ENCODE results near the gene CDK1.

Gene CDK1

DNA sequence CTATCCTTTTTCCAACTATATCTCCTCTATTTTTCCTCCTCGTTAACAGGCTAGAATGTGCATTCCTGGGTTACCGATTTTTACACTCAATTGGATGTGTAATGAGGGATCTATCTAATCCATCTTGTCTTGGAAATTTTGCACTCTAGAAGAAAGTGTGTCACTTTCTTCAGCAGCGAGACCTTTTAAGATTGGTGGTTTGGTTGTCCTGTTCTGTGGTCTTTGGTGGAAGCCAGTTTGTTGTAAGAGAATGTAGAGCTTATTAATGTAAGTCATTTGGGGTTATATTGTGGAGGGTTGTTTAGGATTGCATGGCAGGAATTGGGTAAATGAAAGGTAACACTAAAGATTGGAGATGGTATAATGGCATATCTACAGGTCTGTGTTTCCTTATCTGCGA is 16.7 kb downstream of the CDK1 start:
- Mint-ChIP-seq H3K27me3 (no peaks in the 10 kb centered on the region), H3K9me3 (no peaks in the 10 kb centered on the region), H3K36me3 (ENCODE audit: low read depth) (no peaks in the 10 kb centered on the region), H3K27ac (no peak overlapping the region), H3K4me3 (no peak overlapping the region), H3K4me1 (ENCODE audit: low read depth) (no peaks in the 10 kb centered on the region)
- intact Hi-C loops (cut with micrococcal nuclease) = no loop called here

DNA sequence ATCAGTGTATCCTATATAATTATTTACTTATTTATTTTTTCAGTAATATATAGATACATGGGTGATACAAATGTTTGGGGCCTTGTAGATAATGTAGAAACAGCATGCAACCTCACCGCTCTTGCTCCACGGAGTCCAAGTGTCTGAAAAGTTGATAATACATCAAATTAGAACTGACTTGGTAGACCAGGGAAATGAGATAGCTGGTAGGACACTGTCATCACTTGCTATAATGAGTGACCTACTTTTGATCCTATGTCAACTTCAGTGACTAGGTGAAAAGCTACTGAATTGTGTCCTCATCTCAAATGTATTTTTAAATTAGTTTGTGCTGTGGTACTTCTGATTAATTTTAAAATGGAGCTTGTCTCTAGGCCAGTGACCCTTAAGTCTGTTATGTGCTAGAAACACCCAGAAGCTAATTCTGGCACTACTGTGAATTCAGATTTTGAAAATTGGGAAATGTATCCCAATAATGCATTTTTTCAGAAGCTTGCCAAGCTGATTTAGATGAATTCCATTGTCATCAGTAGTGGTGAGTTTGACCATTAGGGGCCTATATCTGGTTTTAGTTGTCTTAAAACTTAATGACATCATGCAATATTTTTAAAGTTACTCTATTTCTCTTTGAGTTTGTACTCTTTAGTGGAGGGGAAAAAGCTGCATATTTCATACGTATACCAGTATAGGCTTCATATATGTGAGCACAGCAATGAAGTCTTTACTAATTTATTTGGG is 17.4 kb downstream of the CDK1 start:
- Mint-ChIP-seq H3K36me3 (ENCODE audit: low read depth) (no peaks in the 10 kb centered on the region), H3K9me3 (no peaks in the 10 kb centered on the region), H3K27ac (no peak overlapping the region), H3K4me3 (no peak overlapping the region), H3K27me3 (no peaks in the 10 kb centered on the region), H3K4me1 (ENCODE audit: low read depth) (no peaks in the 10 kb centered on the region)
- intact Hi-C loops (cut with micrococcal nuclease) = no loop called here

DNA sequence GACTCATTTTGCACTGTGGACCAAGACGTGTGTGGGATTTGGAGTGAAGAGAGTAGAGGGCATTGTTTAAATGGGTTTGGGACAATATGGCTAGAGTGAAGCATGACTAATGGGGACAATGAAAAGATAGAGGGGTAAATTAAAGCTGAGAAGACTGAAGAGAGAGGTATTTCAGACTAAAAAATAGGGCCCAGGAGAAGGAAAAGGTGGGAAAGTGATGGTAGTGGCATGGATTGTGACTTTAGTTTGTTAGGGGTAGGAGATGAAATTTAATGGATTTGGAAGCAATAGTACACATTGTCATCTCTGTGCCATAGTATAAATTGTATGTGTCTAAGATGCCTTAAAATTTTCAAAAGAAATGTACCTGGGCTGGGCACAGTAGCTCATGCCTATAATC is 18.2 kb downstream of the CDK1 start:
- H3K4me1 Mint-ChIP-seq (ENCODE audit: low read depth) = no peaks in the 10 kb centered on the region
- intact Hi-C loops (cut with micrococcal nuclease) = no loop called here
- no peaks in the 10 kb centered on the region for H3K9me3 Mint-ChIP-seq
- no peak overlapping the region for H3K27ac Mint-ChIP-seq
- no peaks in the 10 kb centered on the region for H3K36me3 Mint-ChIP-seq (ENCODE audit: low read depth)
- no peak overlapping the region for H3K4me3 Mint-ChIP-seq
- no peaks in the 10 kb centered on the region for H3K27me3 Mint-ChIP-seq

DNA sequence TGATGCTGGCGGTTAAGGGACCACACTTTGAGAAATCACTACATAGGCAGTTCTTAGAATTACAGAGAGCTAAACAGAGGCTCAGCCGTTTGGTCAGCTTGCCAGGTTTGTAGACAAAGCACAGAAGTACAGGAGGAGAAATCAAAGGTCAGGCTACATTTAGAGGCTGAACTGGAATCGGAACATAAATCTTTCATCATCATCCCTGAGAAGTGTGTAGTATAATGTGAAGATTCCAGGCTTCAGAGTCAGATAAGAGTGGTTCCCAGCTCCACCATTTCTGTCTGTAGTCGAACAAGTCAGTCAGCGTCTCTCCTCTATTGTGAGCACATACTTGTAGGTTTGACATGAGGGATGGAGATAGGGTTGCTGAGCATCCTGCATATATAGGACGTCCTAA is 18.9 kb downstream of the CDK1 start:
- Mint-ChIP-seq H3K4me3 (no peak overlapping the region), H3K36me3 (ENCODE audit: low read depth) (no peaks in the 10 kb centered on the region), H3K4me1 (ENCODE audit: low read depth) (no peaks in the 10 kb centered on the region), H3K27ac (no peak overlapping the region), H3K9me3 (no peaks in the 10 kb centered on the region), H3K27me3 (no peaks in the 10 kb centered on the region)
- intact Hi-C loops (cut with micrococcal nuclease) = no loop called here

DNA sequence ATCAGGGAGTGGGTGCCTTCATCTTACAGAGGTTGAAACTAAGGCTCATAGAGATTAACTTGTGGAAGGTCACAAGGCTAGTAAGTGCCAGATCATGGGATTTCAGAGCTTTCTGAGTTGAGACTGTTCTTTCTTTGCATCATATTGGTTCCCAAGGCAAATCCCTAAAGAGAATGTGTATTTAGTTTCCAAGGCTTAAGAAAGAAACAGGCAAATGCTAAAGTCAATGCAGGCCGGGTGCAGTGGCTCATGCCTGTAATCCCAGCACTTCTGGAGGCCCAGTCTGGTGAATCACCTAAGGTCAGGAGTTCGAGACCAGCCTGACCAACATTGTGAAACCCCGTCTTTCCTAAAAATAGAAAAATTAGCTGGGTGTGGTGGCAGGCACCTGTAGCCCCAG is 19.8 kb downstream of the CDK1 start:
- Mint-ChIP-seq H3K4me3 (no peak overlapping the region), H3K36me3 (ENCODE audit: low read depth) (no peaks in the 10 kb centered on the region), H3K9me3 (no peaks in the 10 kb centered on the region), H3K27ac (no peak overlapping the region), H3K27me3 (no peaks in the 10 kb centered on the region), H3K4me1 (ENCODE audit: low read depth) (peaks cover under 1% of the 10 kb centered on the region)
- intact Hi-C loops (cut with micrococcal nuclease) = no loop called here

DNA sequence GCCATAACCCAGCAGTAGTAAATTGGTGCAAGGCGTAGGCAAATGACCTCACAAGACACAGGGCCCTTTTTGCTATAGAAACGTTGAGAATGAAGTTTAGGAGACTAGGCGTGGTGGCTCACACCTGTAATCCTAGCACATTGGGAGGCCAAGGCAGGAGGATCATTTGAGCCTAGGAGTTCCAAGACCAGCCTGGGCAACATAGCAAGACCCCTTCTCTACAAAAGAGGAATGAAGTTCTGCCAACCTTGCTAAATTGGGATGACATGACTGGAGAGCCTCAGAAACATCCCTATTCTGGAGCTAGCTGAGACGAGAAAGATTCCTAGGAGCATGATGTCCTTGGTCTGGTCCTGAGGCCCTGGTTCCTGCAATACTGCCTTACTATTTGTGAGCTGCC is 20.6 kb downstream of the CDK1 start:
- Mint-ChIP-seq H3K4me3 (no peak overlapping the region), H3K27me3 (no peaks in the 10 kb centered on the region), H3K4me1 (ENCODE audit: low read depth) (peaks cover 6% of the 10 kb centered on the region), H3K36me3 (ENCODE audit: low read depth) (no peaks in the 10 kb centered on the region), H3K9me3 (no peaks in the 10 kb centered on the region), H3K27ac (no peak overlapping the region)
- intact Hi-C loops (cut with micrococcal nuclease) = no loop called here

DNA sequence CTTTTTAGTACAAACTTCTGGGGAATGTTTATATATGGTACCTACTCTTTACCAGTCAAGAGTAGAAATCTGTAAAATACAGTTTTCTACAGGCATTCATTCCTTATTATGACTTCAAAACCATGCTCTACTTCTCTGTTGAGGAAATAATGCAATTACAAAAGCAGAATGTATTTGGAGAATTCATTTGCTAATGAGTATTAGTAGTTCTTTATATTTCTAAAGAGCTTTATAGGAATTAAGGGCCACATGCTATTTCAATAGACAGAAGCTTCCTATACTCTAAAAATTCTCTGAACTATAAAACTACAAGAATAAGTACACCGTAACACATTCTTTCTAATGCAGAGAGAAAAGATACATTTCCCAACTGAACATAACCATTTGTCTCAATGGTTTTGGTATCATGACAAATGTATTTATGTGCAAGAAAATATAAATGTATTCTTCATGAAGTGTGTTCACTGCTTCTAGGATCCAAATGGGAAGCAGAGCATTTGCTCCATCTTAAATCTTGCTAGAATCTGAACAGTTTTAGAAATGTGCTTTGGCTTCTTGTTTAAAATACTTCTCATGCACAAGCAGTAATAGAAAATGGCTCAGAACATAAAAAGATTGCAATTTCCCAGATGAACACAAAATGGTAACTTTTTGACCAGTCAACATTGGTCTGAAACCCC is 21.8 kb downstream of the CDK1 start:
- peaks cover 6% of the 10 kb centered on the region for H3K4me1 Mint-ChIP-seq (ENCODE audit: low read depth)
- no peak overlapping the region for H3K27ac Mint-ChIP-seq
- H3K9me3 Mint-ChIP-seq = no peaks in the 10 kb centered on the region
- H3K4me3 Mint-ChIP-seq = no peak overlapping the region
- no peaks in the 10 kb centered on the region for H3K27me3 Mint-ChIP-seq
- no peaks in the 10 kb centered on the region for H3K36me3 Mint-ChIP-seq (ENCODE audit: low read depth)
- intact Hi-C loops (cut with micrococcal nuclease) = no loop called here

DNA sequence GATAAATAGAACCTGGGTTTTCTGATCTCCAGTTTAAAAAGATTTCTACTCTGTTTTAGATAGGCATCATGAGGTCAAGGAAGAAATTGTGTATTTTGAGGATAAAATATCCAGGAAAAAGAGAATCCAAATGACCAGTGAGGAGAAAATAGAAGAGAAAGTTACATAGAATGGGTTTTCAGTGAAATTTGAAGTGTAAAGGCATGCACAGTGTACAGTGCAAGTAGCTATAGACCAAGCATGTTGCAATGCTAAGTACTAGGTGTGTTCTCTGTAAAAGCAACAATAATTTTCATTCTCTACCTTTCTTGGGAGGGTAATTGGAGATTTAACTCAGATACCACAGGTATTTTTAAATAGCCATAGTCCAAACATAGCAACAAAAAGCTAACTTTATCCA is 22.6 kb downstream of the CDK1 start:
- Mint-ChIP-seq H3K36me3 (ENCODE audit: low read depth) (no peaks in the 10 kb centered on the region), H3K27me3 (no peaks in the 10 kb centered on the region), H3K4me3 (no peak overlapping the region), H3K9me3 (no peaks in the 10 kb centered on the region), H3K4me1 (ENCODE audit: low read depth) (peaks cover 6% of the 10 kb centered on the region), H3K27ac (no peak overlapping the region)
- intact Hi-C loops (cut with micrococcal nuclease) = no loop called here

DNA sequence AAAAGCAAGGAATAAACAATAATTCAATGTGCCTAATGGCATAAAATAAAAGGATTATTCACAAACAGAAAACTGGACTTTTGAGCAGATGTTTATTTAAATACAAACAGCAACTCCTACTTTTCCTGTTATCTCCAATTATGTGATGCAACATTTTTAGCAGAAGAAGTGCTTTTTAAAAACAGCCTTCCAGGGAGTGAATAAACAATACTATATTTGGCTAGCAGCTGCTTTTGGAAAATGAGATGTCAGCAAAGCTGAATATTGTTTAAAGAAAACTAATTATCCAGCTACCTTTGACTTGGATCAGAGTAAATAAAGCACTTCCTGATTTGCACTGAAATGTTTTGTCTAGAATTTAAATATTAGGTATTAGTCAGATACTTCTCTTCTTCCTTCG is 23.2 kb downstream of the CDK1 start:
- Mint-ChIP-seq H3K4me3 (no peak overlapping the region), H3K27me3 (no peaks in the 10 kb centered on the region), H3K36me3 (ENCODE audit: low read depth) (no peaks in the 10 kb centered on the region), H3K9me3 (no peaks in the 10 kb centered on the region), H3K27ac (no peak overlapping the region), H3K4me1 (ENCODE audit: low read depth) (peaks cover 6% of the 10 kb centered on the region)
- intact Hi-C loops (cut with micrococcal nuclease) = no loop called here

DNA sequence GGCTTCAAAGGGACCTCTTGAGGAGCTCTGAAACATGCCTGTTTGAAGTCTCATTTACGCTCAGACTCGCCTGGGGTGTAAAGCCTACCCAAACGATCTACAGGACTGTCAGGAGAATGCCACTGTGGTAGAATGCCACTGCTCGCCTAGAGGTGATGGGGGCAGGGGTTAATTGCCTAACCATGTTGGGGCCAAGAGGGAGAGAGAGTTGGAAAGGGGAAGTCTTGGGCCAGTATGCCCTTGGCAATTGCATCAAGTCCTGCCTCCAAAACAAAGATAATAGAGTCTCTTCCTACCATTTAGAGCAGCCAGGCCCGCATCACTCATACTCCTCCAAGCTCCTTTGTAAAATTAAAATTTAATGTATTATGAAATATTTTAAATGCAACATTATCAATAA is 25.2 kb downstream of the CDK1 start:
- H3K9me3 Mint-ChIP-seq = no peaks in the 10 kb centered on the region
- H3K36me3 Mint-ChIP-seq (ENCODE audit: low read depth) = no peaks in the 10 kb centered on the region
- peaks cover 9% of the 10 kb centered on the region for H3K4me1 Mint-ChIP-seq (ENCODE audit: low read depth)
- H3K27ac Mint-ChIP-seq = no peak overlapping the region
- no peaks in the 10 kb centered on the region for H3K27me3 Mint-ChIP-seq
- intact Hi-C loops (cut with micrococcal nuclease) = no loop called here
- no peak overlapping the region for H3K4me3 Mint-ChIP-seq

DNA sequence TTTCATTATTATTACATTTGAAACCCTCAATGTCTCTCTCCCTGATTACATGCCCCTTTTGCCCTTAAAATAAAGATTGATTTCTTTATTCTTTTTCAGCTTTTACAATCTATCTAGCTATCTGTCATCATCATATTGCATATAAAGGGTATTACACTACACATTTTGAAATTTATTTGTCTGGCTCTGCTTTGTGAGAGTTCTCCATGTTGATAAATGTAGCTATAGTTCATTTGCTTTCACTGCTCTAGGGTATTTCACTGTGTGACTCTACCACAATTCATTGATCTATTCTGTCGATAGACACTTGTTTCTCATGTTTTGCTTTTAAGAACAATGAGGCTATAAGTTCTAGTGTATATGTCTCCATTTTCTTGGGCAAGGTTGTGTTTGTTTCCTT is 25.6 kb downstream of the CDK1 start:
- intact Hi-C loops (cut with micrococcal nuclease) = no loop called here
- H3K9me3 Mint-ChIP-seq = no peaks in the 10 kb centered on the region
- no peak overlapping the region for H3K27ac Mint-ChIP-seq
- H3K27me3 Mint-ChIP-seq = no peaks in the 10 kb centered on the region
- H3K4me1 Mint-ChIP-seq (ENCODE audit: low read depth) = peaks cover 13% of the 10 kb centered on the region
- no peak overlapping the region for H3K4me3 Mint-ChIP-seq
- H3K36me3 Mint-ChIP-seq (ENCODE audit: low read depth) = no peaks in the 10 kb centered on the region

DNA sequence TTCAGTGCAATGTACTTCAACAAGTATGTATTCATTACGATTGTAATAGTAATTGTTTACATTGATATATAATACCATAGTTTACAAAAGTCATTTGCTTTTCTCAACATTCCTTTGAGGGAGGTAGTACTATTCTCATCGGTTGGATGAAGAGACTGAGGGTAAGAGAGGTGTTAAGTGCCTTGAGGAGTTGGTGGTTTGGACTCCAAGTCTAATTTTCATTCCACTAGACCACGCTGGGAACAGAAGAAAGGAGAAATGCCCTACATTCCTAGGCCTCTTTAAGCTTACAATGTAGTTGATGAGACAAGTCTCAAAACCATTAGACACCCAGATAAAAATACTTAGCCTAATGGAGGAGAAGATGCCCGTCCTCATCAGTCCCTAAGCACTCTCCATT is 28.6 kb downstream of the CDK1 start:
- Mint-ChIP-seq H3K27me3 (no peaks in the 10 kb centered on the region), H3K9me3 (no peaks in the 10 kb centered on the region), H3K27ac (no peak overlapping the region), H3K4me3 (no peak overlapping the region), H3K36me3 (ENCODE audit: low read depth) (no peaks in the 10 kb centered on the region), H3K4me1 (ENCODE audit: low read depth) (peaks cover 34% of the 10 kb centered on the region)
- intact Hi-C loops (cut with micrococcal nuclease) = no loop called here

DNA sequence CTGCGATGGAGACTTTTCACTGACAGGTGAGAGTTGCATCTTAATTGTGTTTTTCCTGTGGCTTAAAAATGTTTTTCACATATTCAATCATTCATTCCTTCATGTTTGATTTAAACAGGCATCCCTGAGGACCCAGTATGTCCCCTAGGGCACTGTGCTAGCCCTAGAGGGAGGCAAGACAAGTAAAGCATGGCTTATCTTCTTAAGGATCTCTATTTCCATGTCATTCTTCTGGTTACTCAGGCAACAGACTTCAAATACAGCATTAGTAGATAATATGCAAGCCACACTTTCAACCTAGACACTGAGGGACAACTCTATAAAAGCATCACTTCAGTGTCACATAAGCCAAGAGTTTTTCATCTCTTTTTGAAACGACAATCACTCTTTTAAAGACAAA is 29.2 kb downstream of the CDK1 start:
- H3K27ac Mint-ChIP-seq = no peak overlapping the region
- H3K27me3 Mint-ChIP-seq = no peaks in the 10 kb centered on the region
- H3K4me1 Mint-ChIP-seq (ENCODE audit: low read depth) = peaks cover 34% of the 10 kb centered on the region
- intact Hi-C loops (cut with micrococcal nuclease) = no loop called here
- no peaks in the 10 kb centered on the region for H3K9me3 Mint-ChIP-seq
- no peaks in the 10 kb centered on the region for H3K36me3 Mint-ChIP-seq (ENCODE audit: low read depth)
- no peak overlapping the region for H3K4me3 Mint-ChIP-seq

DNA sequence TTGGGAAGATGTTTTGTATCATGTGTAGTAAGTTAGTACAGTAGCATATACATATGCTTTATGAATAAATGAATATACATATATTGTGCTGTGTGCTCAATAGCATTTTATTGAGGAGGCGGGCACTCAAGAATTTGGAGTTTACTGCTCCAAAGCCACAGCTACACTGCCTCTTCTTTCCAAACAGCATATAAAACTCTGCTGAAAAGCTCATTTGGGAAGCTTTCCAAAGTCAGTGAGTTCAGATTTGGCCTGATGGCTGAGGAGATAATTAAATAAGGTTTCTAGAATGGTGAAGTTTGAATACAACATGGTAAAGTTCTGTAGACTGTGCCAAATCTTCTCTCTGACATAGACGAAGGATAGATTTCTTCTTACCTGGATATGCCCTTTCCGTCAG is 29.8 kb downstream of the CDK1 start:
- H3K27me3 Mint-ChIP-seq = no peaks in the 10 kb centered on the region
- no peak overlapping the region for H3K27ac Mint-ChIP-seq
- intact Hi-C loops (cut with micrococcal nuclease) = no loop called here
- no peak overlapping the region for H3K4me3 Mint-ChIP-seq
- H3K9me3 Mint-ChIP-seq = no peaks in the 10 kb centered on the region
- H3K36me3 Mint-ChIP-seq (ENCODE audit: low read depth) = no peaks in the 10 kb centered on the region
- H3K4me1 Mint-ChIP-seq (ENCODE audit: low read depth) = peaks cover 33% of the 10 kb centered on the region

DNA sequence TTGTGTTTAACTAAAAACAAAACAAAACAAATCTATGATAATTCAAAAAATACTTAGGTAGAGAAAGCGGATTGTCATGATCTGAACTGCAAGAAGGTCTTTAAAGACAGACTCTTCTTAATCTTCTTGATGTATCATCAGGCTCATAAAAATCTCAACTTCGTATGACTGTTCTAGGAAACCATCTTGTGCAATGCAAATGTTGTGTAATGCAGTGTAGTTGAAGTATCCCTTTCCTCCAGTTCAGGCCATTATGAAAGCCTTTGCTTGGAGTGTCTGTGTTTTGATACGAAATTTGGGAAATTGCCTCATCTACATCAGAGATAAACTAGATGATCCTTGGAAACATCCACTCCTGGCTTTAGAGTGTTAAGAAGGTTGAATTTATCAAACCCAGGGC is 30.9 kb downstream of the CDK1 start:
- Mint-ChIP-seq H3K4me3 (no peak overlapping the region), H3K9me3 (no peaks in the 10 kb centered on the region), H3K27me3 (no peaks in the 10 kb centered on the region), H3K36me3 (ENCODE audit: low read depth) (no peaks in the 10 kb centered on the region), H3K4me1 (ENCODE audit: low read depth) (peaks cover 28% of the 10 kb centered on the region), H3K27ac (no peak overlapping the region)
- intact Hi-C loops (cut with micrococcal nuclease) = no loop called here

Data from dendritic cell treated with granulocyte-macrophage colony-stimulating factor and Interleukin-4, amounts not matched to agents 40 ng/mL and 50 ng/mL, for 4 days (primary cell).